HPDE6-E6E7 (cell line): ENCODE results near the gene HOXA4.

ENCODE experiments used
- DNase-seq: peaks from one replicate; pipeline ENCODE4 v3.0.0; 2011; ENCODE audit warnings: missing footprints; ENCODE audit errors: extremely low spot score

HOXA4 gene

GRCh38 chr7:27106181-27106900 lies 24.2 kb downstream of the HOXA4 start:
- no peak for DNase-seq

- no peak for DNase-seq
Measured at GRCh38 chr7:27105301-27106031, 25.1 kb downstream of the HOXA4 start.

DNA sequence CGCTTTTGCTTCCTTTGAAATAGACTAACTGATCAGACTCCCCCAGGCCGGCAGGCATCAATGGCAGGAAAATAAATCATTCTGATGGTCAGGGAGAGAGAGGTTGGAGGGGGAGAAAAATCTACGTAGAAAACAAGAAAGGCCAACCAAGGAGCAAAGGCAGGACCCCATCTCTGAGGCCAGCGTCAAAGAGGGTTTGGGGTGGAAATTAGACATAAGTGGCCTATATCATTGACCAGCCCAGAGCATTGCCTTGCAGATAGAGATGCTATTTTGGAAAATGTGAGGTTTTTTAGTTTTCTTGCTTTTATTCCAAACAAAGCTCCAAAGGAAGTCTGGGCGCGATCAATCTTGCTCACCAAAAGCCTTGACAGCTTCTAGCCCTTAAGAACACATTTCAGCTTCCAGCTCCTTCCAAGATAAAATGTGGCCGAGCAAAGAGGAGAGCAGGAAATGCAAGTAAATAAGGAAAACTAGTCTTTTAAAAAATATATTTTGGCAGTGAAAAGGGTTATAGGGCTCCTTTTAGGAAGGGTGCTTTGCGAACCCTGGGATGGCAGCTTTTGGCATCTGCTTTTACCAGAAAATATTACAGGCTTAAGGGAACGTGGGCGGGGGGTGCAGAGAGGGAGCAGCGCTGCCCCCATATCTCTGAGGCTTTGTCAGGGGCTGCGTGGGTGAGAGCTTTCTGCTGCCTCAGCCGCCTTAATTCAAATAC lies 26.1 kb downstream of the HOXA4 start:
- no peak for DNase-seq

DNA sequence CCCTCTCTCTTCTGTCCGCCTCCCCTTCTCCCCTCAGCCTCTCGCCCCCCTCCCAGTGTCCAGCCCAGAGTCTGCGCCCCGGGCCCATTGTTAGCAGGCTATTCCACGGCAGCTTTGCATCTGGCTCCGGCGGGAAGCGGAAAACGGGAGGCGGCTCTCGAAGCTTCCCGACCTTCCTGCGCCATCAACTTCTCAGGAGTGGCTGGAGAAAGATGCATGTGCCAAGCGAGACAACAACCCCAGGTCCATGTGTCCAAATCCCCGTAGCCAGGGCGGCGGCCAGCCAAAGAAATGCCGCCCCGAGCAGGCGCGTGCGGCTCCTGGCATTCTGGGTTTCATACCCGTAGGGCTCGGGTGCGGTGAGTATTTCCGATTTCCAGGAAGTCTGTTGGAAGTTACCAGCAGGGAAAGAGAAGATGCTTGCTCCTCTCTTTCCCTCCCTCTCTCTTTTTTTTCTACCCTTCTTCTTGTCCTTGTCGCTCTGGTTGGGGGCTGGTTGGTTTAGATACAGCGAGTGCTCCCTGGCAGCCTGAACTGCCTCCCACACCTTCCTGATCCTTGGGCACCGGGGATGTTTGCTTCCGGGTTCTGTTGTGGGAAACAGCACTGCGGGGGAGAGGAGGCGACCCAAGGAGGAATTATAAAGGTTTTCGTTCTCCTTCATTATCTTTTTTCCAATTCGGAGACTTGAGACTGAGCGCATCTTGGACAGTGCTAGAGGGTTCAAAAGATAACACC lies 26.9 kb downstream of the HOXA4 start:
- no peak for DNase-seq

GRCh38 chr7:27102581-27103442 lies 27.7 kb downstream of the HOXA4 start, which contains the start of gene HOXA2:
Gene HOXA2 (minus strand): TSS chr7:27102683. CDS start chr7:27102500, 183 bp downstream.
- no peak for DNase-seq

DNA sequence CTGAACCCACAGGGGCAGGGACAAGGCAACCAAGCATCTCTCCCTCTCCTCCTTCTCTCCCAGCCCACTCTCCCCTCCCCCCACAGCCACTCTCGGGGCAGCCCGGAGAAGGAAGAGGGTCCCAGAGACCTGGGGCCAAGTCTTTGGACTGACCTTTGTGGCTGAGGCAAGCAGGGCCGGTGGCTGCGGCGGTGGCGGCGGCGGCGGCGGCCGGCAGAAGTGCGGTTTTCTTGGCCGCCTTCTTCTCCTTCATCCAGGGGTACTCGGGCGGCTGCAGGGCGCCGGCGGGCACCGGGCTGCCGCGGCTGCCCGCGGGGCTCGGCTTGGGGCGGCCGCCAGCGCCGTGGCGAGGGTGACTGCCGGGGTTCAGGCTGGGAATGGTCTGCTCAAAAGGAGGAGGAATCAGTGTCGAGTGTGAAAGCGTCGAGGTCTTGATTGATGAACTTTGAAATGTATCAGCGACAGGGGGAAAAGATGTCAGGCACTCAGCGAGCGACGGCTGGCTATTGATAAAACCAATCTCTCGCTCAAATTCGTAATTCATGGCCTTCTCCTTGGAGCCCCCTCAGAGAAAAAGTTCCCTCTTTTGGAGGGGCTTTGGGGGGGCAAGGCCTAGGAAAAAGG lies 28.5 kb downstream of the HOXA4 start:
- no peak for DNase-seq

DNA sequence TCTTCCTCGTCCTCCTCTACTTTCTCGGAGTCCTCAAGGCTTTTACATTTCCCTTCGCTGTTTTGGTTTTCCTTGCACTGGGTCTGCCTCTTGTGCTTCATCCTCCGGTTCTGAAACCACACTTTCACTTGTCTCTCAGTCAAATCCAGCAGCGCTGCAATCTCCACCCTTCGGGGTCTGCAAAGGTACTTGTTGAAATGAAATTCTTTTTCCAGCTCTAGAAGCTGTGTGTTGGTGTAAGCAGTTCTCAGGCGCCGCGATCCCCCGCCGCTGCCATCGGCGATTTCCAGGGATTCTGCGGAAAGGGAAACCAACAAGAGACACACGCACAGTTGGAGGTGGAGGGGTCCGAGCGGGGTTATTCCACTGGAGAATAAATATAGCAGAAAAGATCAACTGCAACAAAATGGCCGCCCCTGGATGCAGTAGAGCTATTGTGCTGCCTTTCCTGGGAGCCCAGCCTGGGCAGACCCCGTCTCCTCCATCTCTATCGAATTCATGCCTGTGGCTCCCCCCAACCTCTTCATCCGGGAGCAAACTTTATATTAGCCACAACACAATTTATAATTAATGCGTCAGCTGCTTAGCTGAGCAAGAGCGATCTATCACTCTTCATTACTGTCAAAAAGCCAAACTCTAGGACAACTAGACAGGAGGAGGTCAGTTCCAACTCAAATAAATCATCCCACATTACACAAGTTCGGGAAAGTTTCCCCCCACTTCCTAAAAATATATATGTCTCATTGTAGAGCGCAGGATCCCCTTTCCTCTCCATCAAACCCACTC lies 29.2 kb downstream of the HOXA4 start:
- DNase-seq: no peak

DNA sequence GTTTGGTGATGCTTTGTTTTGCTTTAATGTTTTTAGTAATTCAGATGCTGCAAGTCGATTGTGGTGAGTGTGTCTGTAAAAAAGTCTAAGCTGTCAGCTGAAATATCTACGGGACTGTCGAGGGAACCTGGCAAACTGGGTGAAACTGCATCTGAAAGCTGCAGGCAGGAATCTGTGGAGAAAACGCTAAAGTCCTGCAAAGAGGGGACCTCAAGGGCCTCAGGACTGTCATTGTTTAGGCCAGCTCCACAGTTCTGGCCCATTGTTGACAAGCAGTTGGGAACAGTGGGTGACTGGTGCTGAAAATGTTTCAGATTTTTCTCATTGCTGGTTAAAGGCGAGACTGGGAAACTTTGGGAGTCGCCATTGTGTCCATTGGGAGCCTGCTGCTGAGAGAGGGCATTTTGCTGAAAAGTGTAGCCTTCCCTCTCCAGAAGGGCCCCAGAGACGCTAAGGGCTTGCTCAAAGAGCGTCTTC lies 29.8 kb downstream of the HOXA4 start:
- no peak for DNase-seq

DNA sequence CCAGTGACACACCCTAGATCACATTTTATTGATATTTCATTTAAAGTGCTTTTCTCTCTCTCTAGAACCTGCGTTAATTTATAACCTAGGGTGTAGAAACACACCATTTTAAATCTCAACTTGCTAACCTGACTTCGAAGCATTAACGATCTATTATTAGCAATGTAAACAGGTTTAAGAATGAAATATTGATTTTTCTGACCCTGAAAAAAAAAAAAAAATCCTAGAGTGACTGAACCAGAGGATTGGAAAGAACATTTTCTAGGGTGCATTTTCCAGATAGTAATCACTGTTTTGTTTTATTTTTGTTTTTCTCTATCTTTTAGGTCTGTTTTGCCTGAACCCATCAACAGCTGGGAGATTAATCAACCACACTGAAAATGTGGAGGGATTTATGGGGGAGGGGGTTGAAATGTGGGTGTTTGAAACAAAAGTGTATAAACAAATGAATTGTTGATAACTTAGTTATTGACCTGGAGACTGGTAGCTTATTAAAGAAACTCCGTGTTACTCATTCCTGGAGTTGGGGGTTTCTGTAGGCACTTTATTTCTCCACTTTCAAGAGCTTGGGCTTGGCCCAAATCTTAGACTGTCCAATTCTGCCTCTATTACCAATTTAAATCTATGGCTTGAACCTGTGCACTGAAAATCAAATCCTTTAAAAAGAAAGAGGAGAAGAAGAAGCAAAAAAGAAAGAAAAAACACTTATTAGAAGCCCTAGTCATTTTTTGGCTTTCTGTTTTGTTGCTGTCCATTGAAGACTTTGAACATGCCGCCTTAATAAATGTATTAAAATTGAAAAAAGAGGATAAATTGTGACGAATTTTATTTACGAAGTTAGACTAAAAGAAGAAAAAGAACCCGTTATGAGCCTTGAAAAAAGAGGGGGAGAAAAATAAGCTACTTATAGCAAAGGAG lies 30.8 kb downstream of the HOXA4 start:
- DNase-seq: no peak

GRCh38 chr7:27098578-27099451 lies 31.7 kb downstream of the HOXA4 start:
- DNase-seq: no peak

- DNase-seq: no peak
Measured at GRCh38 chr7:27097686-27098577, 32.6 kb downstream of the HOXA4 start.

DNA sequence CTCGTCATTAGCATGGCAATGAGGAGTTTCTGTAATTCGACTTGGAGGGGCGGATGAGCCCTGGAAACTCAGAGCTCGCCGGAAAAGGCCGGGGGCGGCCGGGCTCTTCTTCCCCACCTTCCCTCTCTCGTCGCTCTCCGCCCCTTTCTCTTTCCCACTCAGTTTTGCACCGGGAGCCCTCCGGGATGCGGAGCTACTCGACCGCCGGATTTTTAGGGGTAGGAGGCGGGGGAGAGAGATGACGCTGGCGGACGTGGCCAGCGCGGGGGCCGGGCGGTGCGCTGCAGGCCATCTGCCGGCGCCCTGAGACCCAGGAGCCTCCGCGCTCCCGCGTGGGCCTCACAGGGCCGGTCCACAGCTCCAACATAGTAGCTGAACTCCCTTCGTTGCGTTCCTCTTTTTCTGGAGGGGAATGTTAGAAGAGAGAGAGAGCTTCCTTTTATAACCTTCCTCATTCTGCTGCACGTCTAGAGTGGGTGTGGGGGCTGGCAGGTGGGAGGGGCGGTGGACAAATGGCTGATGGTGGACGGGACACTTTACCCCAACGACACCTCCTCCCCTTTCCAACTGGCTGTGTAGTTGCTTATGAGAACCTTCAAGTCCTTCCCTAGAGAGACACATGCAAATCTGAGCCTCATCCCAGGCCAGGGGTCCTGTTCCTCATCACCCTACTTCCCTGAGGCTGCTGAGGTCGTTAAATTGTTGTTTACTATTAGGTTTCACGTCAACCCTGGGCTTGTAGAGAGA lies 33.6 kb downstream of the HOXA4 start:
- DNase-seq: no peak

- DNase-seq: peak; percentile 88
Measured at GRCh38 chr7:27095897-27096767, 34.4 kb downstream of the HOXA4 start, which contains the start of gene HOXA1. Gene HOXA1 (minus strand): TSS chr7:27096000. CDS start chr7:27095912, 88 bp downstream.

DNA sequence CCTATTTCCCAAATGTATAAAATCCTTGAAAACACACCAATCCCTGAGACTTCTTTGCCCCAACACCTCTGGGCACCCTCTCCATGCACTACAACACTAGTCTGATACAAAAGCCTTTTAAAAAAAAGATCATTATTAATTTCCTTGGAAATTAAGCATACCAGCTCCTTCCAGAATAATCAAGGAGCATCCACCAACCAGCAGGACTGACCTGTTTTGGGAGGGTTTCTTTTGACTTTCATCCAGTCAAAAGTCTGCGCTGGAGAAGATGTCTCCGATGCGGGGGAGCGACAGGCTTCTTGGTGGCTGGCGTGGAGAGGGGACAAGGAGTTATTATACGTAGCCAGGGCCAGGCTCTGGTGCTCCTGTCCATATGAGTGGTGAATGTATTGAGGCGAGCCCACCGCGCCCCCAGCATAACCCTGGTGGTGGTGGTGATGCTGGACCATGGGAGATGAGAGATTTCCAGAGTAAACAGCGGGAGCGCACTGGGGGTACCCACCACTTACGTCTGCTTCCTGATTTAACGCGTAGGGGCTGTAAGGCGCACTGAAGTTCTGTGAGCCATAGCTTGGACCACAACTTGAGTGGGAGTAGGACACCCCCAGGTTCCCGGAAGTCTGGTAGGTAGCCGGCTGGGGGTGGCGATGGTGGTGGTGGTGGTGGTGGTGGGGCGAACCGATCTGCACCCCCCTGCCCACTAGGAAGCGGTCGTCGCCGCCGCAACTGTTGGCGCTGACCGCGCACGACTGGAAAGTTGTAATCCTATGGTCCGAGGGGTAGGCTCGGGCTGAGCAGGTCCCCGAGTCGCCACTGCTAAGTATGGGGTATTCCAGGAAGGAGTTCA lies 35.3 kb downstream of the HOXA4 start:
- no peak for DNase-seq
